Thyroid gland (tissue), 4 donors: ENCODE data around the gene ACYP2. TPM values are rescaled to one million over a fixed set of nuclear protein-coding genes. Genes with fewer than 3 reads are reported as not detected.

Source experiments
- DNase-seq, 2 donors: peaks; one replicate each; pipeline ENCODE4 v3.0.0-alpha.2; 2019
- H3K27ac ChIP-seq, 3 donors: fragments of 200-600 bp; sonication (generic); 1 replicate in 2 of 3; 2 replicates in 1 of 3; pipeline ENCODE4 v1.5.1; 2016 to 2019; ENCODE audit warnings: mild to moderate bottlenecking in 1 of 3, moderate library complexity in 1 of 3
- H3K27me3 ChIP-seq: fragments of 200-600 bp; sonication (generic); one replicate; pipeline ENCODE4 v1.5.1; 2019
- H3K36me3 ChIP-seq, 2 donors: fragments of 200-600 bp; sonication (generic); one replicate each; pipeline ENCODE4 v1.5.1; 2016 to 2019
- H3K4me1 ChIP-seq, 2 donors: fragments of 200-600 bp; sonication (generic); one replicate each; pipeline ENCODE4 v1.5.1; 2017 to 2019
- H3K4me3 ChIP-seq, 3 donors: fragments of 200-600 bp; sonication (generic); replicated peaks in 1 of 3; 1 replicate in 2 of 3; 2 replicates in 1 of 3; pipeline ENCODE4 v1.5.1; 2016; ENCODE audit warnings: mild to moderate bottlenecking in 1 of 3
- H3K9me3 ChIP-seq: fragments of 200-600 bp; sonication (generic); one replicate; pipeline ENCODE4 v1.5.1; 2017
- POLR2A ChIP-seq, 2 donors: fragments of 450-650 bp; IDR thresholded peaks; one replicate each; pipeline ENCODE4 v1.6.1; 2017; ENCODE audit warnings: antibody characterized with exemption in 2 of 2, mild to moderate bottlenecking in 2 of 2, moderate library complexity in 1 of 2
- WGBS, 2 donors: methylation state at CpG; one replicate each; pipeline ENCODE4 v1.1.5; 2017; 5-methylcytosine and 5-hydroxymethylcytosine counted together
- intact Hi-C: fragments of 100-400 bp; cut with DNase I; formaldehyde crosslinking; loops from one replicate; pipeline ENCODE4 v1.15.1; 2023
- total RNA-seq, 4 donors: library from RNA; depleted of rRNA; stranded (reverse); fragments of >200 nt; gene quantifications; one replicate each; pipeline ENCODE4 v1.2.3, GENCODE V29; 2016
- TF ChIP-seq, protein P1 (sequence below), 6 experiments: fragments of 200-600 bp in 3 of 6; fragments of 450-650 bp in 3 of 6; sonication (generic) in 3 of 6; IDR thresholded peaks; one replicate each; pipeline ENCODE4 v1.5.1; 2016 to 2019; ENCODE audit warnings: antibody characterized with exemption in 6 of 6, mild to moderate bottlenecking in 2 of 6, inconsistent platforms in 1 of 6, moderate library complexity in 1 of 6

ACYP2 gene
- total RNA-seq, 4 donors from 2014 or later: 14.1 to 29.2 (median 26.2) TPM

DNA sequence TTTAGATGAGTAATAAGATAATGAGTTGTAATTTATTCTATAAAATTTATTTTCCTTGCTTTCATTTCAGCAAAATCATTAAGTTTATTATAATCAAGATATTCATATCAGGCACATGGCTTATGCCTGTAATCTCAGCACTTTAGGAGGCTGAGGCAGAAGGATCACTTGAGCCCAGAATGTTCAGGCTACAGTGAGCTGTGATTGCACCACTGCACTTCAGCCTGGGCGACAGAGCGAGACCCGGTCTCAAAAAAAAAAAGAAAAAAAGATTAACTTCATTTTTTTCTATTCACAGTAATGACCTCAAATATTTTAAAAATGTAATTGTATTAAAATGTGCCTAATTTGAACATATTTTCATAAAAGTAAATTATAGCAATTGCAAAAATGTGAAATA lies 67.9 kb downstream of the ACYP2 start:
- WGBS, 2 donors: 81 to 82% methylated on average over 3 of the region's 3 CpGs

DNA sequence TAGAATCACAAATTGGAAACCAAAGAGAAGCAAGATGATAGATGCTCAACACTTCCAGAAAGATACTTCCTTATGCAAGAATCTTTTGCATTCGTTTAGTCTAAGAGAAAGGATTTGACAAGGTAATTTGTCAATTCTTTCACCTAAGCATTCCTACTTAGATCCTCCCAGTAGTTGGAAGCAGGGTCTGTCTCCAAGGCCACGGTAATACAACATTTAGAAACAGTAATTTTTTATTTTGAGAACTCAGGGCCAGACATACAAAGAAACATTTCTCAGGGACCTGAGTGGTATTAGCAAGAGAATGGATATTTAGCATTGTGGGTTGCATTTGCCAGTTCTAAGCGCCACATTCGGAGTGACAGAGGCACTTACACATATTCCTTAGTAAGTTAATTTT lies 68.6 kb downstream of the ACYP2 start:
- H3K27me3 ChIP-seq: no peaks in the 10 kb centered on the region
- no peak for DNase-seq
- H3K9me3 ChIP-seq: no peaks in the 10 kb centered on the region
- H3K36me3 ChIP-seq: no peaks in the 10 kb centered on the region
- H3K4me1 ChIP-seq: peaks cover 9 to 20% of the 10 kb centered on the region in 2 donors
- 67 to 82% methylated on average over 4 of the region's 4 CpGs for WGBS, 2 donors
- peak overlapping the region in 2 of 3 donors; percentile 42 to 57 for H3K27ac ChIP-seq
- TF ChIP-seq, protein P1, sequence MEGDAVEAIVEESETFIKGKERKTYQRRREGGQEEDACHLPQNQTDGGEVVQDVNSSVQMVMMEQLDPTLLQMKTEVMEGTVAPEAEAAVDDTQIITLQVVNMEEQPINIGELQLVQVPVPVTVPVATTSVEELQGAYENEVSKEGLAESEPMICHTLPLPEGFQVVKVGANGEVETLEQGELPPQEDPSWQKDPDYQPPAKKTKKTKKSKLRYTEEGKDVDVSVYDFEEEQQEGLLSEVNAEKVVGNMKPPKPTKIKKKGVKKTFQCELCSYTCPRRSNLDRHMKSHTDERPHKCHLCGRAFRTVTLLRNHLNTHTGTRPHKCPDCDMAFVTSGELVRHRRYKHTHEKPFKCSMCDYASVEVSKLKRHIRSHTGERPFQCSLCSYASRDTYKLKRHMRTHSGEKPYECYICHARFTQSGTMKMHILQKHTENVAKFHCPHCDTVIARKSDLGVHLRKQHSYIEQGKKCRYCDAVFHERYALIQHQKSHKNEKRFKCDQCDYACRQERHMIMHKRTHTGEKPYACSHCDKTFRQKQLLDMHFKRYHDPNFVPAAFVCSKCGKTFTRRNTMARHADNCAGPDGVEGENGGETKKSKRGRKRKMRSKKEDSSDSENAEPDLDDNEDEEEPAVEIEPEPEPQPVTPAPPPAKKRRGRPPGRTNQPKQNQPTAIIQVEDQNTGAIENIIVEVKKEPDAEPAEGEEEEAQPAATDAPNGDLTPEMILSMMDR (IDR thresholded peaks at IDR 0.05): no peak
- no peak for TF ChIP-seq POLR2A (IDR thresholded peaks at IDR 0.05)
- intact Hi-C loops: no loop called here
- no peak overlapping the region for H3K4me3 ChIP-seq

More for the DNA sequence above, 67.9 kb downstream of the ACYP2 start:
- no peaks in the 10 kb centered on the region for H3K27me3 ChIP-seq
- DNase-seq: peak; percentile 55 to 67
- H3K9me3 ChIP-seq: no peaks in the 10 kb centered on the region
- no peaks in the 10 kb centered on the region for H3K36me3 ChIP-seq
- peaks cover 12 to 20% of the 10 kb centered on the region in 2 donors for H3K4me1 ChIP-seq
- TF ChIP-seq, protein P1 (IDR thresholded peaks at IDR 0.05): no peak
- no peak overlapping the region for H3K4me3 ChIP-seq
- peak overlapping the region; percentile 57 to 80 (median 74) for H3K27ac ChIP-seq
- intact Hi-C loops: no loop called here

DNA sequence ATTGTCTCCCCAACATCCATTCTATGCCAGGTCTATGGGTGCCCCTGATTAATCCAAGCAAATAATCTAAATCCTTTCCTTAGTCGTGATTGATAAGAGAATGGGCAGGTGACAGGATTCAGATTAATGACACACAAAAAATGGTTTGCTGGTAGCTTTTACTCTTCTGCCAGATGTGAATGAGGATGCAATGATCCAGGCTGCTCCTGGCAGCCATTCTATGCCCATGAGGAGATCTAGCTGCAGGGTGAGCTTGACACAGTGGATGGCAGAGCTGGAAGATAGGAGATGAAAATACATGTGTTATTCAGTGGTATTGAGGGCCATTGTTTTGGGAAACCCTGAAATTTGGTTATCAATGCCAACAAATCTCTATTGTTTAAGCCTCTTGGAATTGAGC lies 69.7 kb downstream of the ACYP2 start:
- Histone ChIP-seq H3K36me3 (no peaks in the 10 kb centered on the region), H3K9me3 (no peaks in the 10 kb centered on the region), H3K27ac (no peak overlapping the region), H3K27me3 (no peaks in the 10 kb centered on the region), H3K4me3 (no peak overlapping the region), H3K4me1 (peaks cover 9 to 20% of the 10 kb centered on the region in 2 donors)
- TF ChIP-seq POLR2A (IDR thresholded peaks at IDR 0.05): no peak
- TF ChIP-seq, protein P1 (IDR thresholded peaks at IDR 0.05): no peak
- intact Hi-C loops: no loop called here
- DNase-seq: no peak
- 96 to 97% methylated on average over 1 of the region's 1 CpG for WGBS, 2 donors

GRCh38 chr2:54187331-54187730 lies 71.9 kb downstream of the ACYP2 start:
- no peak overlapping the region for H3K27ac ChIP-seq
- TF ChIP-seq, protein P1 (IDR thresholded peaks at IDR 0.05): no peak
- no peak for TF ChIP-seq POLR2A (IDR thresholded peaks at IDR 0.05)
- H3K36me3 ChIP-seq: no peaks in the 10 kb centered on the region
- H3K4me1 ChIP-seq: peaks cover 6 to 19% of the 10 kb centered on the region in 2 donors
- no peak for DNase-seq
- no peaks in the 10 kb centered on the region for H3K27me3 ChIP-seq
- H3K9me3 ChIP-seq: no peaks in the 10 kb centered on the region
- 87 to 99% methylated on average over 5 of the region's 5 CpGs for WGBS, 2 donors
- intact Hi-C loops: no loop called here
- no peak overlapping the region for H3K4me3 ChIP-seq

DNA sequence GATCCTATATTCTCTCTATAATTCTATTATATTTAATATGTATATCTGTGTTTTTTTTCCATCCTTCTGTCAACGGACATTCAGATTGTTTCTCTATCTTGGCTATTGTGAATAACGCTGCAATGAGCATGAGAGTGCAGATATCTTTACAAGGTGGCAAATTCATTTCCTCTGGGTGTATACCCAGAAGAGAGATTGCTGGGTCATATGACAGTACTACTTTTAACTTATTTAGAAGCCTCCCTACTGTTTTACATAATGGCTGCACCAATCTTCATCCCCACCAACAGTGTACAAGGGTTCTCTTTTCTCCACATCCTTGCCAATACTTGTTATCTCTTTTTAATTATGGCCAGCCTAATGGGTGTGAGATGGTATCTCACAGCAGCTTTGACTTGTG lies 74.1 kb downstream of the ACYP2 start:
- Histone ChIP-seq H3K27ac (no peak overlapping the region), H3K36me3 (no peaks in the 10 kb centered on the region), H3K27me3 (no peaks in the 10 kb centered on the region), H3K4me3 (no peak overlapping the region), H3K9me3 (no peaks in the 10 kb centered on the region), H3K4me1 (peaks cover 7 to 8% of the 10 kb centered on the region in 2 donors)
- intact Hi-C loops: no loop called here
- TF ChIP-seq, protein P1 (IDR thresholded peaks at IDR 0.05): no peak
- no peak for TF ChIP-seq POLR2A (IDR thresholded peaks at IDR 0.05)
- WGBS, 2 donors: 92 to 94% methylated on average over 2 of the region's 2 CpGs
- no peak for DNase-seq
